Activated T-cell treated with anti-CD3 and anti-CD28 coated beads, Interleukin-2, amount 50 U/mL, for 4 hours (primary cell): ENCODE measurements around the gene HDAC7. TPM values are rescaled to one million over a fixed set of nuclear protein-coding genes. Genes with fewer than 3 reads are reported as not detected.
A peak's percentile ranks its signal among the peaks of the same experiment; 100 is the strongest.
"Not testable (repeated sequence)": the region's sequence is repeated elsewhere in the genome, so short reads cannot be mapped to it uniquely, and the experiment has no call there.

Source experiments
- ATAC-seq, 2 donors: fragments of 200-7000 bp; cut with Tn5 transposase; one replicate each; pipeline ENCODE4 v1.10.0; 2021
- DNase-seq: peaks from one replicate; pipeline ENCODE4 v3.0.0-alpha.2; 2020
- H3K27me3 Mint-ChIP-seq: one replicate; pipeline ENCODE4 v1.8.0; 2021; ENCODE audit warnings: low read depth, mixed read lengths
- H3K36me3 Mint-ChIP-seq: one replicate; pipeline ENCODE4 v1.8.0; 2022; ENCODE audit warnings: mixed read lengths; ENCODE audit not compliant: insufficient read depth
- H3K4me1 Mint-ChIP-seq: one replicate; pipeline ENCODE4 v1.8.0; 2021; ENCODE audit warnings: low read depth, mixed read lengths
- H3K4me3 Mint-ChIP-seq: one replicate; pipeline ENCODE4 v1.8.0; 2021; ENCODE audit warnings: mild to moderate bottlenecking, moderate library complexity, mixed read lengths
- H3K9me3 Mint-ChIP-seq: one replicate; pipeline ENCODE4 v1.8.0; 2021; ENCODE audit warnings: mixed read lengths
- total RNA-seq, 3 donors: library from RNA; stranded (reverse); gene quantifications; one replicate each; pipeline ENCODE4 v1.2.1, GENCODE V29; 2021

Gene HDAC7
- total RNA-seq, 3 donors from 2014 or later, result 168 to 199 (median 199) TPM

- Mint-ChIP-seq H3K4me1 (peaks cover 79% of the 10 kb centered on the region), H3K36me3 (peaks cover 27% of the 10 kb centered on the region), H3K27me3 (no peaks in the 10 kb centered on the region), H3K9me3 (no peaks in the 10 kb centered on the region), H3K4me3 (peak overlapping the region; percentile 97)
- no peak for ATAC-seq
- DNase-seq, result no peak
Observed at GRCh38 chr12:47816403-47817271, 3.1 kb downstream of the HDAC7 start.

- not testable (repeated sequence) for ATAC-seq, H3K9me3 Mint-ChIP-seq, H3K27me3 Mint-ChIP-seq, DNase-seq
- Mint-ChIP-seq H3K36me3 (peaks cover 27% of the 10 kb centered on the region), H3K4me1 (peaks cover 80% of the 10 kb centered on the region), H3K4me3 (peak overlapping the region; percentile 97)
Observed at GRCh38 chr12:47815447-47815846, 4.3 kb downstream of the HDAC7 start.

GRCh38 chr12:47814539-47815170, 5.0 kb downstream of the HDAC7 start:
- Mint-ChIP-seq H3K4me1 (peaks cover 83% of the 10 kb centered on the region), H3K4me3 (peak overlapping the region; percentile 92), H3K27me3 (no peaks in the 10 kb centered on the region), H3K9me3 (no peaks in the 10 kb centered on the region), H3K36me3 (peaks cover 28% of the 10 kb centered on the region)
- DNase-seq, result no peak
- ATAC-seq, result peak; percentile 12 to 14

GRCh38 chr12:47813511-47814196, 6.0 kb downstream of the HDAC7 start:
- no peaks in the 10 kb centered on the region for H3K27me3 Mint-ChIP-seq
- ATAC-seq (no peak), DNase-seq (no peak)
- no peaks in the 10 kb centered on the region for H3K9me3 Mint-ChIP-seq
- peaks cover 91% of the 10 kb centered on the region for H3K4me1 Mint-ChIP-seq
- H3K36me3 Mint-ChIP-seq, result peaks cover 28% of the 10 kb centered on the region
- H3K4me3 Mint-ChIP-seq, result peak overlapping the region; percentile 92

- no peaks in the 10 kb centered on the region for H3K27me3 Mint-ChIP-seq
- DNase-seq (peak; percentile 91), ATAC-seq (peak; percentile 76 to 77)
- H3K4me3 Mint-ChIP-seq, result peak overlapping the region; percentile 92
- H3K4me1 Mint-ChIP-seq, result peaks cover 91% of the 10 kb centered on the region
- no peaks in the 10 kb centered on the region for H3K9me3 Mint-ChIP-seq
- H3K36me3 Mint-ChIP-seq, result peaks cover 22% of the 10 kb centered on the region
Observed at GRCh38 chr12:47812797-47813510, 6.7 kb downstream of the HDAC7 start.

GRCh38 chr12:47811581-47812484, 7.9 kb downstream of the HDAC7 start:
- no peak for DNase-seq
- Mint-ChIP-seq H3K4me3 (peak overlapping the region; percentile 92), H3K36me3 (peaks cover 15% of the 10 kb centered on the region), H3K9me3 (no peaks in the 10 kb centered on the region), H3K4me1 (peaks cover 91% of the 10 kb centered on the region), H3K27me3 (no peaks in the 10 kb centered on the region)
- ATAC-seq, result no peak

GRCh38 chr12:47811072-47811396, 8.7 kb downstream of the HDAC7 start:
- DNase-seq (no peak), ATAC-seq (no peak)
- H3K9me3 Mint-ChIP-seq, result no peaks in the 10 kb centered on the region
- peak overlapping the region; percentile 78 for H3K4me3 Mint-ChIP-seq
- H3K36me3 Mint-ChIP-seq, result peaks cover 13% of the 10 kb centered on the region
- H3K27me3 Mint-ChIP-seq, result no peaks in the 10 kb centered on the region
- peaks cover 93% of the 10 kb centered on the region for H3K4me1 Mint-ChIP-seq

GRCh38 chr12:47809518-47809917, 10.2 kb downstream of the HDAC7 start:
- not testable (repeated sequence) for ATAC-seq, DNase-seq
- peaks cover 95% of the 10 kb centered on the region for H3K4me1 Mint-ChIP-seq

GRCh38 chr12:47808574-47809365, 10.9 kb downstream of the HDAC7 start:
- DNase-seq, result peak; percentile 39
- Mint-ChIP-seq H3K9me3 (no peaks in the 10 kb centered on the region), H3K27me3 (no peaks in the 10 kb centered on the region), H3K4me3 (peak overlapping the region; percentile 63), H3K36me3 (peaks cover 16% of the 10 kb centered on the region), H3K4me1 (peaks cover 95% of the 10 kb centered on the region)
- ATAC-seq, result peak; percentile 12 to 25

More at GRCh38 chr12:47809518-47809917, 10.2 kb downstream of the HDAC7 start:
- H3K9me3 Mint-ChIP-seq, H3K27me3 Mint-ChIP-seq: not testable (repeated sequence)
- peaks cover 17% of the 10 kb centered on the region for H3K36me3 Mint-ChIP-seq
- peak overlapping the region; percentile 19 for H3K4me3 Mint-ChIP-seq

GRCh38 chr12:47808050-47808449, 11.7 kb downstream of the HDAC7 start:
- DNase-seq (peak; percentile 72), ATAC-seq (peak; percentile 23 to 29)
- peaks cover 13% of the 10 kb centered on the region for H3K36me3 Mint-ChIP-seq
- no peaks in the 10 kb centered on the region for H3K27me3 Mint-ChIP-seq
- H3K9me3 Mint-ChIP-seq, result no peaks in the 10 kb centered on the region
- peak overlapping the region; percentile 63 for H3K4me3 Mint-ChIP-seq
- peaks cover 95% of the 10 kb centered on the region for H3K4me1 Mint-ChIP-seq

GRCh38 chr12:47807338-47807737, 12.4 kb downstream of the HDAC7 start:
- peaks cover 13% of the 10 kb centered on the region for H3K36me3 Mint-ChIP-seq
- H3K4me3 Mint-ChIP-seq, result peak overlapping the region; percentile 63
- H3K27me3 Mint-ChIP-seq, result no peaks in the 10 kb centered on the region
- no peak for ATAC-seq
- no peak for DNase-seq
- peaks cover 97% of the 10 kb centered on the region for H3K4me1 Mint-ChIP-seq
- no peaks in the 10 kb centered on the region for H3K9me3 Mint-ChIP-seq

- ATAC-seq (no peak), DNase-seq (no peak)
- H3K4me1 Mint-ChIP-seq, result peaks cover 95% of the 10 kb centered on the region
- H3K4me3 Mint-ChIP-seq, result peak overlapping the region; percentile 16
- H3K9me3 Mint-ChIP-seq, result no peaks in the 10 kb centered on the region
- peaks cover 15% of the 10 kb centered on the region for H3K36me3 Mint-ChIP-seq
- no peaks in the 10 kb centered on the region for H3K27me3 Mint-ChIP-seq
Observed at GRCh38 chr12:47805417-47805816, 14.3 kb downstream of the HDAC7 start.

GRCh38 chr12:47804171-47804570, 15.5 kb downstream of the HDAC7 start:
- Mint-ChIP-seq H3K9me3 (no peaks in the 10 kb centered on the region), H3K27me3 (no peaks in the 10 kb centered on the region), H3K4me3 (no peak overlapping the region), H3K4me1 (peaks cover 89% of the 10 kb centered on the region), H3K36me3 (peaks cover 14% of the 10 kb centered on the region)
- DNase-seq (no peak), ATAC-seq (no peak)
